Loucy (cell line): Measurements from ENCODE around the gene CERS6.

Source experiments
- H2AFZ ChIP-seq: fragments of 200-600 bp; sonication (generic); 2 replicates; pipeline ENCODE4 v1.6.0; 2016; ENCODE audit warnings: antibody characterized with exemption, mild to moderate bottlenecking, low read length, moderate library complexity
- H3F3A ChIP-seq: fragments of 200-600 bp; 2 replicates; pipeline ENCODE4 v1.6.0; 2016; ENCODE audit warnings: antibody characterized with exemption, low read depth, mild to moderate bottlenecking
- H3K27me3 ChIP-seq: fragments of 200-600 bp; sonication (generic); 2 replicates; pipeline ENCODE4 v1.6.1; 2014; ENCODE audit warnings: low read length, mild to moderate bottlenecking; ENCODE audit not compliant: insufficient read depth, poor library complexity, severe bottlenecking
- H3K36me3 ChIP-seq: fragments of 200-600 bp; sonication (generic); 2 replicates; pipeline ENCODE4 v1.6.1; 2016; ENCODE audit warnings: low read length; ENCODE audit not compliant: insufficient read depth
- H3K4me1 ChIP-seq: fragments of 200-600 bp; sonication (generic); 2 replicates; pipeline ENCODE4 v1.5.1; 2014; ENCODE audit warnings: low read length, mild to moderate bottlenecking; ENCODE audit not compliant: insufficient read depth, poor library complexity, severe bottlenecking
- H3K4me2 ChIP-seq: fragments of 200-600 bp; sonication (generic); 2 replicates; pipeline ENCODE4 v1.6.0; 2014; ENCODE audit warnings: antibody characterized with exemption, low read length, low read depth, mild to moderate bottlenecking; ENCODE audit not compliant: poor library complexity, severe bottlenecking
- H3K4me3 ChIP-seq: fragments of 200-600 bp; sonication (generic); 2 replicates; pipeline ENCODE4 v1.5.1; 2014; ENCODE audit warnings: low read length, mild to moderate bottlenecking, mixed read lengths; ENCODE audit not compliant: poor library complexity, severe bottlenecking
- H3K79me2 ChIP-seq: fragments of 200-600 bp; sonication (generic); 2 replicates; pipeline ENCODE4 v1.6.1; 2014; ENCODE audit warnings: low read length; ENCODE audit not compliant: insufficient read depth
- H3K9ac ChIP-seq: fragments of 200-600 bp; sonication (generic); 2 replicates; pipeline ENCODE4 v1.6.0; 2014; ENCODE audit warnings: mild to moderate bottlenecking, low read depth, low read length, moderate library complexity; ENCODE audit not compliant: poor library complexity, severe bottlenecking
- H3K9me2 ChIP-seq: fragments of 200-600 bp; sonication (generic); replicated peaks from 2 replicates; pipeline ENCODE4 v1.6.1; 2016; ENCODE audit warnings: low read depth, low read length, mixed read lengths
- H3K9me3 ChIP-seq: fragments of 200-600 bp; sonication (generic); 2 replicates; pipeline ENCODE4 v1.6.1; 2014; ENCODE audit warnings: mild to moderate bottlenecking, antibody characterized with exemption, low read length, low read depth; ENCODE audit not compliant: insufficient read depth
- H4K20me1 ChIP-seq: fragments of 200-600 bp; sonication (generic); 2 replicates; pipeline ENCODE4 v1.6.0; 2014; ENCODE audit warnings: antibody characterized with exemption, low read length, mild to moderate bottlenecking; ENCODE audit not compliant: insufficient read depth, poor library complexity, severe bottlenecking
- EZH2phosphoT487 ChIP-seq: fragments of 200-600 bp; IDR thresholded peaks from 2 replicates; pipeline ENCODE4 v1.6.1; 2018; ENCODE audit warnings: antibody characterized with exemption, mild to moderate bottlenecking, moderate library complexity, borderline replicate concordance
- TF ChIP-seq, protein P1 (sequence below): fragments of 200-600 bp; sonication (generic); conservative IDR thresholded peaks from 2 replicates; pipeline ENCODE4 v1.5.1; 2014; ENCODE audit warnings: mild to moderate bottlenecking, antibody characterized with exemption, low read length

The CERS6 gene

DNA sequence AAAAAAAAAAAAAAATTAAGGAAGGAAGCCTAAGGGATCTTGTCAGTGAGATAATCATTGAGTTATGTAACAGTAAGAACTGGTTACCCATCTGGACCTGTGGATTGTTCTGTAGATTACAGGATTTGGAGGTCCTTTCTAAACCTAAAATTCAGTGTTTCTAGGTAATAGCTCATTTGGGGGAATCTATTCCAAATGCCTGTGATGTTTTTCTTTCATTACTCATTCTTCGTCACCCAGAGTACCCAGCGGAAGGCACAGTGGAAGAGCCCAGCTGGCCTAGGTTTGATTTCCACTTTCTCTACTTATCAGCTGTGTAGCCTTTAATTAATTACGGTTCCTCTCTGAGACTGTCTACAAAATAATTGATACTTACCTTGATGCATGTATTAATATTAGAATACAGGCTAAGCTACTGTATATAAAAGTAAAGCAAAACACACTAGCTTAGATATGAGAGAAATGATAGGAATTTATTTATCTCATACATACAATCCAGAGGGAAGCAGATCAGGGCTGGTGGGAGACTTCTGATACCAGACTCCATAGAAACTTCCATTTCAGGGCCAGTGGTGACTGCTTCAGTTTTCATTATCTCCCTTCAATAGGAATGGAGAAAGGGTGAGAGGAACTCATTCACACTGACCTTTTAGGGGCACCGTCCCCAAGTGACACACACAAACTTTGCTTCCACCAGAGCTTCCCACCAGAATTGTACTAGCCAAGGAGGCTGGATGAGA lies 230.6 kb downstream of the CERS6 start:
- H4K20me1 ChIP-seq, result no peaks in the 10 kb centered on the region
- H3K36me3 ChIP-seq, result peaks cover 7% of the 10 kb centered on the region; the same call in 1 of the 2 replicates
- no peak for TF ChIP-seq EZH2phosphoT487
- TF ChIP-seq, protein P1, sequence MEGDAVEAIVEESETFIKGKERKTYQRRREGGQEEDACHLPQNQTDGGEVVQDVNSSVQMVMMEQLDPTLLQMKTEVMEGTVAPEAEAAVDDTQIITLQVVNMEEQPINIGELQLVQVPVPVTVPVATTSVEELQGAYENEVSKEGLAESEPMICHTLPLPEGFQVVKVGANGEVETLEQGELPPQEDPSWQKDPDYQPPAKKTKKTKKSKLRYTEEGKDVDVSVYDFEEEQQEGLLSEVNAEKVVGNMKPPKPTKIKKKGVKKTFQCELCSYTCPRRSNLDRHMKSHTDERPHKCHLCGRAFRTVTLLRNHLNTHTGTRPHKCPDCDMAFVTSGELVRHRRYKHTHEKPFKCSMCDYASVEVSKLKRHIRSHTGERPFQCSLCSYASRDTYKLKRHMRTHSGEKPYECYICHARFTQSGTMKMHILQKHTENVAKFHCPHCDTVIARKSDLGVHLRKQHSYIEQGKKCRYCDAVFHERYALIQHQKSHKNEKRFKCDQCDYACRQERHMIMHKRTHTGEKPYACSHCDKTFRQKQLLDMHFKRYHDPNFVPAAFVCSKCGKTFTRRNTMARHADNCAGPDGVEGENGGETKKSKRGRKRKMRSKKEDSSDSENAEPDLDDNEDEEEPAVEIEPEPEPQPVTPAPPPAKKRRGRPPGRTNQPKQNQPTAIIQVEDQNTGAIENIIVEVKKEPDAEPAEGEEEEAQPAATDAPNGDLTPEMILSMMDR, result no peak
- no peaks in the 10 kb centered on the region for H3K27me3 ChIP-seq
- no peaks in the 10 kb centered on the region for H3K9me2 ChIP-seq
- no peaks in the 10 kb centered on the region for H3F3A ChIP-seq
- no peak overlapping the region for H3K4me3 ChIP-seq
- H3K9me3 ChIP-seq, result no peaks in the 10 kb centered on the region
- no peaks in the 10 kb centered on the region for H3K4me1 ChIP-seq
- no peak overlapping the region for H3K9ac ChIP-seq
- H3K4me2 ChIP-seq, result no peak overlapping the region
- H2AFZ ChIP-seq, result no peak overlapping the region
- H3K79me2 ChIP-seq, result no peaks in the 10 kb centered on the region

DNA sequence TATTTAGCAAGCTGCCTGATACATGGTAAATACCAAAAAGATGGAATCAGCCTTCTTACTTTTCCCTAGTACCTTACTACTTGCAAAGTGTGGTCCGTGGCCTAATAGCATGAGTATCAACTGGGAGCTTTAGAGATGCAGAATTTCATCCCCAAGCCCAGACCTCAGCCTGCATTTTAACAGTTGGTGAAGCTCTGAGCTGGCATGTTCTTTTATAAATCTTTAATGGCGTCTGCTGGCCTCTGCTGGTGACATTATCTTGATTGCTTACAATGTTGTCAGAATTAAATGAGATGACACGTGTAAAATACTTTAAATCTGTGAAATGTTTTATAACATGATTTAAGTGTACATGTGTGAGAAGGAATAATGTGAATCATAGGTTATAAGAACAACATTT lies 231.2 kb downstream of the CERS6 start:
- Histone ChIP-seq H3K9me2 (no peaks in the 10 kb centered on the region), H3K27me3 (no peaks in the 10 kb centered on the region), H2AFZ (no peak overlapping the region), H3K36me3 (peaks cover 12% of the 10 kb centered on the region; the same call in 1 of the 2 replicates), H3K4me2 (no peak overlapping the region), H3K9ac (no peak overlapping the region), H3K4me3 (no peak overlapping the region), H4K20me1 (no peaks in the 10 kb centered on the region), H3K79me2 (no peaks in the 10 kb centered on the region), H3K4me1 (peaks cover 6% of the 10 kb centered on the region), H3K9me3 (no peaks in the 10 kb centered on the region), H3F3A (no peaks in the 10 kb centered on the region)
- TF ChIP-seq, protein P1, result peak; percentile 64
- TF ChIP-seq EZH2phosphoT487, result no peak

DNA sequence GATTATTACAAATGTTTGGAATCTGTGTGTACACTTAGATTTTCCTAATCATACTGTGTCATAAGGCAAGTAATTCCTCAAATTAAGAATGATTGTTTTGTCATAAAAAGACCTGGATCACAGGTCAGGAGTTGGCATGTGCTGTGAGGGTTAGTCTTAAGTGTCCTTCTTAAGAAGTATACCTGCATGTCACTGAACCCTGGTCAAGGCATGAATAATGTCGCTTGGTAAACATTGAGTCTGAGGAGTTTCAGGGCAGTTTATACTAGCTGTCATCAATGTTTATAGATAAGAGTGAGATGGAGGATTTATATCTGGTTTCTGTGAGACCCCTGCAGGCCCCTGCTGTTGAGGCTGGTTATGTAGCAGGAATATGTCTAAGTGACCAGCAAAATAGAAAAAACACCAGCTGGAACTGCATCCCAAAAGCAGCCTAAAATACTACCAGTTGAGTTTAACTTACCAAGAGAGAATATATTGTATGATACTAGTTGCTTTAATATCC lies 234.4 kb downstream of the CERS6 start:
- Histone ChIP-seq H3K4me2 (no peak overlapping the region), H2AFZ (no peak overlapping the region), H4K20me1 (no peaks in the 10 kb centered on the region), H3K36me3 (peaks cover 18% of the 10 kb centered on the region), H3F3A (no peaks in the 10 kb centered on the region), H3K79me2 (no peaks in the 10 kb centered on the region), H3K4me3 (no peak overlapping the region), H3K27me3 (no peaks in the 10 kb centered on the region), H3K9ac (no peak overlapping the region), H3K9me3 (no peaks in the 10 kb centered on the region), H3K9me2 (no peaks in the 10 kb centered on the region), H3K4me1 (peaks cover 32% of the 10 kb centered on the region)
- TF ChIP-seq, protein P1, result no peak
- TF ChIP-seq EZH2phosphoT487, result no peak
